Upper lobe of right lung (tissue), 1 donor: ENCODE measurements around the gene HS6ST3. TPM values are rescaled to one million over a fixed set of nuclear protein-coding genes. Genes with fewer than 3 reads are reported as not detected.

Source experiments
- ATAC-seq: fragments of 200-7000 bp; cut with Tn5 transposase; one replicate; pipeline ENCODE4 v1.9.1; 2020; ENCODE audit warnings: mild to moderate bottlenecking, moderate library complexity
- DNase-seq: peaks from one replicate; pipeline ENCODE4 v3.0.0-alpha.2; 2020
- H3K27ac ChIP-seq: fragments of 200-600 bp; one replicate; pipeline ENCODE4 v1.8.0; 2022
- H3K27me3 ChIP-seq: fragments of 200-600 bp; one replicate; pipeline ENCODE4 v1.8.0; 2022; ENCODE audit warnings: mild to moderate bottlenecking
- H3K36me3 ChIP-seq: fragments of 200-600 bp; one replicate; pipeline ENCODE4 v1.8.0; 2022
- H3K4me1 ChIP-seq: fragments of 200-600 bp; one replicate; pipeline ENCODE4 v1.8.0; 2022
- H3K4me3 ChIP-seq: fragments of 200-600 bp; one replicate; pipeline ENCODE4 v1.8.0; 2022; ENCODE audit warnings: mild to moderate bottlenecking
- H3K9me3 ChIP-seq: fragments of 200-600 bp; one replicate; pipeline ENCODE4 v1.8.0; 2022
- CTCF ChIP-seq: fragments of 200-600 bp; IDR thresholded peaks from one replicate; pipeline ENCODE4 v1.8.0; 2022; ENCODE audit warnings: antibody characterized with exemption
- intact Hi-C: fragments of 100-400 bp; cut with DNase I; formaldehyde crosslinking; loops from one replicate; pipeline ENCODE4 v1.11.0; 2022
- total RNA-seq: library from RNA; stranded (reverse); fragmentation: NEBNext Ultra II Directional; extraction: Animal tissue kit (Norgen Biotek cat#: 25700); gene quantifications from one replicate; pipeline ENCODE4 v1.2.1, GENCODE V29; 2021
- donor health status: DM: no; HTN: yes; CAD: no; lungs with severe emphysema.

Gene HS6ST3
- total RNA-seq, 1 donor from 2014 or later, result not detected

DNA sequence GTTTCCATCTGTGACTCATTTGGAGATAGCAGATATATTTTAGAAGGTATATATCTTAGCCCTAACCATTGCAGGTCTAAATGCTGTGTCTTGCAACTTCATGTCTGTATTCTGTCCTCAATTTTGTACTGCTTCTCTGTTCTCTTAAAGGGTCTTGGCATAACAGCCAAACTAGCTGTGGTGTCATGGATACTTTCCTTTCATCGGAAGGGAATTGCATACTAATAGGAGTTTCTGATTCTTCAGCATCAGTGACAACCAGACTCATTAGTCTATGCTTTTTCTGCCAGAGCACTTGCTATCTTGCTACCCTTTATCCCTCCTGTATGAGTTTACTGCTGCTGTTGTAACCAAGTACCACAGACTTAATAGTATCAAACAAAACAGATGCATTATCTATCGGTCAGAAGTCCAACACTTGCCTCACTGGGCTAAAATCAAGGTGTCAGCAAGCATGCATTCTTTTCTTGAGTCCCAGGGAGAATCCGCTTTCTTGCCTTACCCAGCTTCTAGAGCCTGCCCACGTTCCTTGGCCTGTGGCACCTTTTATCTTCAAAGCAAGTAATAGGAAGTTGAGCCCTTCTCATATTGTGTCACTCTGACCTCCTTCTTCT lies 253.1 kb downstream of the HS6ST3 start:
- ATAC-seq (no peak), DNase-seq (no peak)
- Histone ChIP-seq H3K27me3 (no peaks in the 10 kb centered on the region), H3K9me3 (no peaks in the 10 kb centered on the region), H3K36me3 (no peaks in the 10 kb centered on the region), H3K27ac (no peak overlapping the region), H3K4me3 (no peak overlapping the region), H3K4me1 (no peaks in the 10 kb centered on the region)
- TF ChIP-seq CTCF, result no peak
- intact Hi-C loops, result no loop called here

GRCh38 chr13:96346921-96347320 lies 257.0 kb downstream of the HS6ST3 start:
- Histone ChIP-seq H3K36me3 (no peaks in the 10 kb centered on the region), H3K9me3 (no peaks in the 10 kb centered on the region), H3K4me3 (no peak overlapping the region), H3K27me3 (no peaks in the 10 kb centered on the region), H3K27ac (no peak overlapping the region), H3K4me1 (no peaks in the 10 kb centered on the region)
- DNase-seq, result no peak
- TF ChIP-seq CTCF, result no peak
- no peak for ATAC-seq
- intact Hi-C loops, result no loop called here

GRCh38 chr13:96373597-96373996 lies 283.7 kb downstream of the HS6ST3 start:
- ATAC-seq (no peak), DNase-seq (no peak)
- H3K27me3 ChIP-seq, result no peaks in the 10 kb centered on the region
- intact Hi-C loops, result no loop called here
- no peak overlapping the region for H3K27ac ChIP-seq
- no peak overlapping the region for H3K4me3 ChIP-seq
- H3K4me1 ChIP-seq, result no peaks in the 10 kb centered on the region
- no peaks in the 10 kb centered on the region for H3K9me3 ChIP-seq
- no peaks in the 10 kb centered on the region for H3K36me3 ChIP-seq
- no peak for TF ChIP-seq CTCF

DNA sequence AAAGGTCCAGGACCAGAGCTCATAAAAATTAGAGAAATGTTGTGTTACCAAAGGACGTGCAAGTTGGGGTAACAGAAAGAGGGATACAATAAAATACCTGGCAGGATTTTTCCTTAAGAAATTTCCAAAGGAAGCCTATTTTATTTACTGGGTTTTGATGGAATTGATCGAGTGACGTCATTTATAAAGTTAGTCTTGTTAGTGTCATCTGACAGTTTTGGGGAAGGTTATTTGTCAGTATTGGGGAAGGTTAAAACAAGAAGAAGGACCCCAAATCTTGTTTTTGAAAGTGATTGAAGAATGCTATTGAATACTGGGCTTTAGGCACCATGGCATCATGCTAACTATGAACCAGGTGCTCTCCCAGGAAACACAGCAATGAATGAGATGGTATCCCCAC lies 287.9 kb downstream of the HS6ST3 start:
- intact Hi-C loops, result no loop called here

GRCh38 chr13:96379967-96380366 lies 290.1 kb downstream of the HS6ST3 start:
- TF ChIP-seq CTCF, result no peak
- Histone ChIP-seq H3K36me3 (no peaks in the 10 kb centered on the region), H3K9me3 (no peaks in the 10 kb centered on the region), H3K27ac (no peak overlapping the region), H3K27me3 (no peaks in the 10 kb centered on the region), H3K4me3 (no peak overlapping the region), H3K4me1 (no peaks in the 10 kb centered on the region)
- ATAC-seq, result no peak
- intact Hi-C loops, result no loop called here
- no peak for DNase-seq

More for the DNA sequence above, 287.9 kb downstream of the HS6ST3 start:
- Histone ChIP-seq H3K4me3 (no peak overlapping the region), H3K27me3 (no peaks in the 10 kb centered on the region), H3K9me3 (no peaks in the 10 kb centered on the region), H3K27ac (no peak overlapping the region), H3K4me1 (no peaks in the 10 kb centered on the region), H3K36me3 (no peaks in the 10 kb centered on the region)
- no peak for DNase-seq
- no peak for ATAC-seq
- TF ChIP-seq CTCF, result no peak

DNA sequence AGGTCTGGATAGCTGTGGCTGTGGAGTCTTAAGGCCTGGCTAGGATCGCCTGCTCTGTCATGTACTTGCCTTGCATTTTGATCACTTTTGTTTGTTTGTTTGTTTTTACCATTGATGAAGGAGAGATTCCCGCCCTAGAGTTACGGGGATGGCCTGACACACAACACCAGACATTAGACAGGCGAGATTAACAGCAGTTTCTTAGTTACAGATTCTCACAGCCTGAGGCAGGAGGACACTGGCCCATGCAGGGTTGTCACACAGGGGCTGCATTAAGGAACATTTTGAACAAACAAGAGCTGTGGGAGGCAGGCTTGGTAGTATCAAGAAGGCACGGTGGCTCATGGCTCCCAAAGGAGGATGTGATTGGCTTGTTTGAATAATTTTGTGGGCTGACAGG lies 291.8 kb downstream of the HS6ST3 start:
- no peak overlapping the region for H3K27ac ChIP-seq
- intact Hi-C loops, result no loop called here
- TF ChIP-seq CTCF, result no peak
- ATAC-seq (no peak), DNase-seq (no peak)
- H3K9me3 ChIP-seq, result no peaks in the 10 kb centered on the region
- H3K36me3 ChIP-seq, result no peaks in the 10 kb centered on the region
- no peaks in the 10 kb centered on the region for H3K4me1 ChIP-seq
- no peak overlapping the region for H3K4me3 ChIP-seq
- no peaks in the 10 kb centered on the region for H3K27me3 ChIP-seq
